Neural progenitor cell (in vitro differentiated cells): Measurements from ENCODE around the gene CDH20. TPM values are rescaled to one million over a fixed set of nuclear protein-coding genes. Genes with fewer than 3 reads are reported as not detected.
A peak's percentile ranks its signal among the peaks of the same experiment; 100 is the strongest.

ENCODE experiments used
- DNase-seq: peaks from one replicate; pipeline ENCODE4 v3.0.0-alpha.2; 2016; ENCODE audit warnings: low spot score
- H2AFZ ChIP-seq: fragments of 200-600 bp; sonication (generic); replicated peaks from 2 replicates; pipeline ENCODE4 v1.6.1; 2016; ENCODE audit warnings: antibody characterized with exemption
- H3F3A ChIP-seq: fragments of 200-600 bp; sonication (generic); 2 replicates; pipeline ENCODE4 v1.6.1; 2016; ENCODE audit warnings: antibody characterized with exemption, low read depth
- H3K27ac ChIP-seq: fragments of 200-600 bp; sonication (generic); 2 replicates; pipeline ENCODE4 v1.5.1; 2016; ENCODE audit warnings: mild to moderate bottlenecking
- H3K27me3 ChIP-seq: fragments of 200-600 bp; sonication (generic); 2 replicates; pipeline ENCODE4 v1.6.1; 2016; ENCODE audit warnings: mild to moderate bottlenecking, moderate library complexity
- H3K36me3 ChIP-seq: fragments of 200-600 bp; sonication (generic); 2 replicates; pipeline ENCODE4 v1.5.1; 2016
- H3K4me1 ChIP-seq: fragments of 200-600 bp; sonication (generic); 2 replicates; pipeline ENCODE4 v1.6.1; 2016; ENCODE audit warnings: mixed run types
- H3K4me2 ChIP-seq: fragments of 200-600 bp; sonication (generic); 2 replicates; pipeline ENCODE4 v1.6.1; 2016
- H3K4me3 ChIP-seq: fragments of 200-600 bp; sonication (generic); 2 replicates; pipeline ENCODE4 v1.5.1; 2016
- H3K79me2 ChIP-seq: fragments of 200-600 bp; sonication (generic); 2 replicates; pipeline ENCODE4 v1.6.1; 2016; ENCODE audit warnings: low read depth
- H3K9ac ChIP-seq: fragments of 200-600 bp; sonication (generic); 2 replicates; pipeline ENCODE4 v1.6.1; 2016
- H3K9me3 ChIP-seq: fragments of 200-600 bp; sonication (generic); 2 replicates; pipeline ENCODE4 v1.5.1; 2016; ENCODE audit warnings: low read depth
- H4K20me1 ChIP-seq: fragments of 200-600 bp; sonication (generic); 2 replicates; pipeline ENCODE4 v1.6.1; 2016; ENCODE audit warnings: low read depth
- H3K27ac Mint-ChIP-seq: 3 replicates; pipeline ENCODE4 v1.8.0; 2021; ENCODE audit warnings: mixed read lengths
- H3K27me3 Mint-ChIP-seq: 2 replicates; pipeline ENCODE4 v1.8.0; 2022; ENCODE audit warnings: low read depth, mild to moderate bottlenecking, inconsistent platforms, moderate library complexity, mixed read lengths; ENCODE audit not compliant: insufficient read depth
- H3K36me3 Mint-ChIP-seq: 3 replicates; pipeline ENCODE4 v1.8.0; 2021; ENCODE audit warnings: mixed read lengths
- H3K4me1 Mint-ChIP-seq: 3 replicates; pipeline ENCODE4 v1.8.0; 2021; ENCODE audit warnings: mixed read lengths
- H3K4me3 Mint-ChIP-seq: 3 replicates; pipeline ENCODE4 v1.8.0; 2021; ENCODE audit warnings: mild to moderate bottlenecking, moderate library complexity, mixed read lengths
- H3K9me3 Mint-ChIP-seq: 3 replicates; pipeline ENCODE4 v1.8.0; 2020; ENCODE audit warnings: mixed read lengths
- EZH2 ChIP-seq: fragments of 200-600 bp; sonication (generic); IDR thresholded peaks from 2 replicates; pipeline ENCODE4 v1.6.1; 2017; ENCODE audit warnings: antibody characterized with exemption, mild to moderate bottlenecking, moderate library complexity
- EZH2phosphoT487 ChIP-seq: fragments of 200-600 bp; sonication (generic); IDR thresholded peaks from 2 replicates; pipeline ENCODE4 v1.6.1; 2017; ENCODE audit warnings: antibody characterized with exemption
- total RNA-seq: library from RNA; depleted of rRNA; stranded (reverse); fragments of >200 nt; gene quantifications from 2 replicates; pipeline ENCODE4 v1.2.3, GENCODE V29; 2015; ENCODE audit warnings: low replicate concordance
- TF ChIP-seq, protein P1 (sequence below): fragments of 200-600 bp; sonication (generic); IDR thresholded peaks from 2 replicates; pipeline ENCODE4 v1.5.1; 2017; ENCODE audit warnings: antibody characterized with exemption, mild to moderate bottlenecking

CDH20 gene
- total RNA-seq, 1 donor from 2014 or later: 1.6 TPM

- no peaks in the 10 kb centered on the region for H4K20me1 ChIP-seq
- no peaks in the 10 kb centered on the region for H3K36me3 ChIP-seq
- no peak overlapping the region for H3K9ac ChIP-seq
- H3K9me3 ChIP-seq: no peaks in the 10 kb centered on the region
- no peak overlapping the region for H2AFZ ChIP-seq
- H3K4me1 ChIP-seq: peaks cover 46% of the 10 kb centered on the region
- H3K27me3 ChIP-seq: no peaks in the 10 kb centered on the region
- peak overlapping the region; percentile 23 for H3K27ac ChIP-seq
- H3K27me3 Mint-ChIP-seq: no peaks in the 10 kb centered on the region
- no peaks in the 10 kb centered on the region for H3K79me2 ChIP-seq
- no peaks in the 10 kb centered on the region for H3K9me3 Mint-ChIP-seq
- no peaks in the 10 kb centered on the region for H3K36me3 Mint-ChIP-seq
- peak overlapping the region; percentile 4 for H3K4me3 ChIP-seq
- peak; percentile 86 for DNase-seq
- TF ChIP-seq EZH2: no peak
- TF ChIP-seq, protein P1, sequence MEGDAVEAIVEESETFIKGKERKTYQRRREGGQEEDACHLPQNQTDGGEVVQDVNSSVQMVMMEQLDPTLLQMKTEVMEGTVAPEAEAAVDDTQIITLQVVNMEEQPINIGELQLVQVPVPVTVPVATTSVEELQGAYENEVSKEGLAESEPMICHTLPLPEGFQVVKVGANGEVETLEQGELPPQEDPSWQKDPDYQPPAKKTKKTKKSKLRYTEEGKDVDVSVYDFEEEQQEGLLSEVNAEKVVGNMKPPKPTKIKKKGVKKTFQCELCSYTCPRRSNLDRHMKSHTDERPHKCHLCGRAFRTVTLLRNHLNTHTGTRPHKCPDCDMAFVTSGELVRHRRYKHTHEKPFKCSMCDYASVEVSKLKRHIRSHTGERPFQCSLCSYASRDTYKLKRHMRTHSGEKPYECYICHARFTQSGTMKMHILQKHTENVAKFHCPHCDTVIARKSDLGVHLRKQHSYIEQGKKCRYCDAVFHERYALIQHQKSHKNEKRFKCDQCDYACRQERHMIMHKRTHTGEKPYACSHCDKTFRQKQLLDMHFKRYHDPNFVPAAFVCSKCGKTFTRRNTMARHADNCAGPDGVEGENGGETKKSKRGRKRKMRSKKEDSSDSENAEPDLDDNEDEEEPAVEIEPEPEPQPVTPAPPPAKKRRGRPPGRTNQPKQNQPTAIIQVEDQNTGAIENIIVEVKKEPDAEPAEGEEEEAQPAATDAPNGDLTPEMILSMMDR: no peak
- TF ChIP-seq EZH2phosphoT487: no peak
- H3F3A ChIP-seq: peaks cover 16% of the 10 kb centered on the region
- H3K4me2 ChIP-seq: peak overlapping the region; percentile 60
- peak overlapping the region; percentile 14 for H3K4me3 Mint-ChIP-seq
- H3K27ac Mint-ChIP-seq: peak overlapping the region; percentile 64
- peaks cover 68% of the 10 kb centered on the region for H3K4me1 Mint-ChIP-seq
Observed at GRCh38 chr18:61470031-61470674, 136.9 kb downstream of the CDH20 start.

DNA sequence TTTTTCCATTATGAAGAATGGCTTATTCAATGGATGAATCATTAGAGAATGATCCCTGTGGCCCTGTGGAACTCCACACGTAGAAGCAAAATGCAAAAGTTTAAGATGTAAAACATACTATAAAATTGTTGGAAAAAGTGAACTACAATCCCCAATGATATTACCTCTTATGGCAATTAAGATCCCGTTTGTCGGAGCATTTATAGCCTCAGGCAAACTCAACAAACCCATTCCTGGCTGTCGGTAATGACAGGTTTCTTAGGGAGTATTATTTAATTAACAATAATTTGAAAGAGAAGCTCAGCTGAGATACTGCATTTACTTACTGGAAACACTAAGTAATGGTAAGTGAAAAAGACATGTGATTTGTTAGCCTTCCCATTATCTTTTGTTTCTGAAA is 138.3 kb downstream of the CDH20 start:
- Histone ChIP-seq H2AFZ (no peak overlapping the region), H3K9me3 (no peaks in the 10 kb centered on the region), H3K4me1 (peaks cover 42% of the 10 kb centered on the region), H3K4me3 (peak overlapping the region; percentile 12), H3F3A (peaks cover 16% of the 10 kb centered on the region), H3K27ac (peak overlapping the region; percentile 41), H3K9ac (no peak overlapping the region), H4K20me1 (no peaks in the 10 kb centered on the region), H3K36me3 (no peaks in the 10 kb centered on the region), H3K27me3 (no peaks in the 10 kb centered on the region), H3K79me2 (no peaks in the 10 kb centered on the region), H3K4me2 (peak overlapping the region; percentile 60)
- H3K27me3 Mint-ChIP-seq: no peaks in the 10 kb centered on the region
- H3K9me3 Mint-ChIP-seq: no peaks in the 10 kb centered on the region
- DNase-seq: no peak
- H3K27ac Mint-ChIP-seq: peak overlapping the region; percentile 29
- TF ChIP-seq EZH2phosphoT487 (no peak), EZH2 (no peak)
- TF ChIP-seq, protein P1: no peak
- H3K4me3 Mint-ChIP-seq: peak overlapping the region; percentile 9
- H3K4me1 Mint-ChIP-seq: peaks cover 63% of the 10 kb centered on the region
- H3K36me3 Mint-ChIP-seq: peaks cover 3% of the 10 kb centered on the region

DNA sequence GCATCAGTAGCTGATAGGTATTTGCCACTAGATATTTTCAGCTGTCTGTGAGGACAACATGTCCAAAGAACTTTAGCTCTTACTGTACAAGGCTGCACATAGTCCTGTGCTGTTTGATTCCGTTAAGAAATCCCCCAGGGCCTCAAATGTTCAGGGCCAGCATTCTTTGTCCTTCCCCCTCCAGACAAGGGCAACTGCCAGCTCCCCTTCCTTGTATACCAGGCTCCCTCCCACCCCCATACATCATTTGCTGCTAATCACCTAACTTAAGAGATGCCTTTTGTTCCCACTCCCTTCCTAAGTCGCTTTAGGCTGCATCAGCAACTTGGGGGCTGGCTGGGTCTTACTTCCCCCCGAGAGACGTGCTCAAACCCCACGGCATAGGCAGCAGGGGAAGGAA is 138.7 kb downstream of the CDH20 start:
- Mint-ChIP-seq H3K4me3 (peak overlapping the region; percentile 74), H3K9me3 (no peaks in the 10 kb centered on the region), H3K36me3 (peaks cover 3% of the 10 kb centered on the region), H3K27ac (peak overlapping the region; percentile 94), H3K27me3 (no peaks in the 10 kb centered on the region), H3K4me1 (peaks cover 60% of the 10 kb centered on the region)
- Histone ChIP-seq H4K20me1 (no peaks in the 10 kb centered on the region), H3K4me2 (peak overlapping the region; percentile 60), H3K36me3 (no peaks in the 10 kb centered on the region), H3K9ac (no peak overlapping the region), H3K4me3 (peak overlapping the region; percentile 12), H2AFZ (peak overlapping the region; percentile 3), H3F3A (peaks cover 16% of the 10 kb centered on the region), H3K9me3 (no peaks in the 10 kb centered on the region), H3K27me3 (no peaks in the 10 kb centered on the region), H3K79me2 (no peaks in the 10 kb centered on the region), H3K27ac (peak overlapping the region; percentile 41), H3K4me1 (peaks cover 38% of the 10 kb centered on the region)
- DNase-seq: peak; percentile 75
- no peak for TF ChIP-seq EZH2phosphoT487
- TF ChIP-seq, protein P1: no peak
- no peak for TF ChIP-seq EZH2
